Stimulated activated naive CD8-positive, alpha-beta T cell treated with anti-CD3 and anti-CD28 coated beads, Interleukin-15, amount 100 ng/mL, for 72 hours (primary cell): ENCODE measurements around the gene ATF2.

Experiments used
- ATAC-seq: fragments of 150-1000 bp; cut with Tn5 transposase; 2 replicates; pipeline ENCODE4 v1.10.0; 2021; ENCODE audit warnings: mild to moderate bottlenecking, moderate library complexity
- DNase-seq, 2 donors: peaks; one replicate each; pipeline ENCODE4 v3.0.0; 2021 to 2022
- H3K27ac Mint-ChIP-seq, 2 donors: one replicate each; pipeline ENCODE4 v1.8.0; 2022; ENCODE audit warnings: mild to moderate bottlenecking in 2 of 2, mixed read lengths in 2 of 2, moderate library complexity in 2 of 2
- H3K27me3 Mint-ChIP-seq: one replicate; pipeline ENCODE4 v1.8.0; 2022; ENCODE audit warnings: mixed read lengths
- H3K4me1 Mint-ChIP-seq: one replicate; pipeline ENCODE4 v1.8.0; 2022; ENCODE audit warnings: mild to moderate bottlenecking, mixed read lengths
- H3K4me3 Mint-ChIP-seq, 2 donors: one replicate each; pipeline ENCODE4 v1.8.0; 2022; ENCODE audit warnings: mild to moderate bottlenecking in 2 of 2, mixed read lengths in 2 of 2, moderate library complexity in 1 of 2
- H3K9me3 Mint-ChIP-seq, 2 donors: one replicate each; pipeline ENCODE4 v1.8.0; 2022; ENCODE audit warnings: mixed read lengths in 2 of 2

Gene ATF2

DNA sequence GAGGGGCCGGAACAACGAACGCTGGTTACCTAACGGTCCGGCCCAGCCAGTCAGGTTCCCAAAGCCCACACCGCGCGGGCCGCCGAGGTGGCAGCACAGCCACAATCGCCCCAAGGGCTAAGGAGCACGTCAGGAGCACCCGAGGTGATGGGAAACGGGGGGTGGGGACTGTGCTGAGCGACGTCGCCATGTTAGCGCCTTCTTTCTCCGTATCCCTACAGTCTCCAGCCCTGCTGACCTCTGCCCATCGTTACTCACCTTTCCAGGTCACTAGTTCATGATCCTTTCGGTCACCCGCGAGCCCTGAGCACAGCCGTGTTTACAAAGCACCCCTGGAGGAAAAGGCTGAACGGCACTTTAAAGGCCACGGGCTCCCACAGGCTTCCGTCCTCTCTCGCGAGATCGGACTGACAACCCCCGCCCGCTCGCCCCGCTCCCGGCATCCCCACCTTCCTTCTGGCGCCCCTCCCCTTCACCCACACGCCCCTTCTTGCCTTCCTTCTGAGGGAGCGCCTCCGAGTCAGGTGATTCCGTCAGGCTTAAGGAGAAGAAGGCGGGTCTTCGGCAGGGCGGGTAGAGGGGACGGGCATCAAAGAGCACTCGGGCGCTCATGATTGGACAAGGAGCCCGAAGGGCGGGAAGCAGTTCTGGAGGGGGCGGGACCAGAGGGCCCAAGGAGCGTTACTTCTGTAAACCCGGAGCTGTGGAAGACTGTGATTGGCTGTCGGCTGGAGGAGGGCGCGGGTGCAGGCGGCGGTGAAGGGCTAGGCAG is at the start of gene ATF2:
TSS of gene ATF2 (minus strand) at position 412 of the 772 bp plus-strand sequence. CDS start 31,760 bp downstream, outside the sequence.
- ATAC-seq: peak; percentile 93
- Mint-ChIP-seq H3K9me3 (no peaks in the 10 kb centered on the region), H3K4me1 (peaks cover 33% of the 10 kb centered on the region), H3K27ac (peak within 1 kb of the TSS; percentile 97 to 100), H3K4me3 (peak within 1 kb of the TSS; percentile 93 to 96), H3K27me3 (no peaks in the 10 kb centered on the region)
- DNase-seq: peak; percentile 97 to 99

- no peak overlapping the region for H3K4me3 Mint-ChIP-seq
- H3K27ac Mint-ChIP-seq: no peak overlapping the region
- peaks cover 8% of the 10 kb centered on the region for H3K27me3 Mint-ChIP-seq
- H3K9me3 Mint-ChIP-seq: no peaks in the 10 kb centered on the region
- peaks cover 4% of the 10 kb centered on the region for H3K4me1 Mint-ChIP-seq
- no peak for DNase-seq
- no peak for ATAC-seq
Measured at GRCh38 chr2:175207741-175208438, 39.9 kb upstream of the ATF2 start.

DNA sequence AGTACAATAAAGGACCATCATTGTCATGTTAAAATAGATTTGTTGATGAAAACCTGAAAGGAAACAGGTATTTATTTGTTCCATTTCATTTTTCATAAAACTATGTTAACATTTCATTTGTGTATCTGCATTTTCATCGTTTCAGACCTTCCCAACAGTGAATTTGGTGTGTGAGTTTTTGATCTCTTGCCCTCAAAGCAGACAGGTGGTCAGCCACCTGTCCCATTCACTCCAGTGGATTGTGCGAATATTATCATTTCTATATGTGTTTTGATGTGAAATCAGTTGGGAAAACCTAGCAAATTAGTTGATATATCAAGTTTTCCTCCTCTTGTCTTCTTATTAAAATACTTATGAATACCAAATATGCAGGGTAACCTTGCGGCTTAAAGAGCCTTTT is 38.9 kb upstream of the ATF2 start:
- H3K4me1 Mint-ChIP-seq: peaks cover 4% of the 10 kb centered on the region
- peaks cover 8% of the 10 kb centered on the region for H3K27me3 Mint-ChIP-seq
- H3K4me3 Mint-ChIP-seq: no peak overlapping the region
- ATAC-seq (no peak), DNase-seq (no peak)
- H3K27ac Mint-ChIP-seq: no peak overlapping the region
- H3K9me3 Mint-ChIP-seq: no peaks in the 10 kb centered on the region

GRCh38 chr2:175205523-175205922 is 37.5 kb upstream of the ATF2 start:
- DNase-seq: no peak
- no peak overlapping the region for H3K27ac Mint-ChIP-seq
- H3K9me3 Mint-ChIP-seq: no peaks in the 10 kb centered on the region
- H3K27me3 Mint-ChIP-seq: no peaks in the 10 kb centered on the region
- ATAC-seq: no peak
- no peak overlapping the region for H3K4me3 Mint-ChIP-seq
- H3K4me1 Mint-ChIP-seq: peaks cover 4% of the 10 kb centered on the region

GRCh38 chr2:175203621-175204496 is 35.9 kb upstream of the ATF2 start:
- peaks cover 4% of the 10 kb centered on the region for H3K4me1 Mint-ChIP-seq
- H3K27me3 Mint-ChIP-seq: peaks cover 11% of the 10 kb centered on the region
- peak; percentile 91 for ATAC-seq
- peak; percentile 39 to 52 for DNase-seq
- H3K4me3 Mint-ChIP-seq: no peak overlapping the region
- H3K9me3 Mint-ChIP-seq: no peaks in the 10 kb centered on the region
- H3K27ac Mint-ChIP-seq: no peak overlapping the region

- DNase-seq (no peak), ATAC-seq (no peak)
- H3K4me1 Mint-ChIP-seq: no peaks in the 10 kb centered on the region
- no peak overlapping the region for H3K4me3 Mint-ChIP-seq
- peaks cover 29% of the 10 kb centered on the region for H3K27me3 Mint-ChIP-seq
- H3K27ac Mint-ChIP-seq: no peak overlapping the region
- H3K9me3 Mint-ChIP-seq: no peaks in the 10 kb centered on the region
Measured at GRCh38 chr2:175195012-175195411, 27.0 kb upstream of the ATF2 start.

- Mint-ChIP-seq H3K27me3 (peaks cover 14% of the 10 kb centered on the region), H3K4me1 (no peaks in the 10 kb centered on the region), H3K9me3 (no peaks in the 10 kb centered on the region), H3K4me3 (no peak overlapping the region), H3K27ac (no peak overlapping the region)
- DNase-seq: no peak
- no peak for ATAC-seq
Measured at GRCh38 chr2:175188761-175189160, 20.8 kb upstream of the ATF2 start.

DNA sequence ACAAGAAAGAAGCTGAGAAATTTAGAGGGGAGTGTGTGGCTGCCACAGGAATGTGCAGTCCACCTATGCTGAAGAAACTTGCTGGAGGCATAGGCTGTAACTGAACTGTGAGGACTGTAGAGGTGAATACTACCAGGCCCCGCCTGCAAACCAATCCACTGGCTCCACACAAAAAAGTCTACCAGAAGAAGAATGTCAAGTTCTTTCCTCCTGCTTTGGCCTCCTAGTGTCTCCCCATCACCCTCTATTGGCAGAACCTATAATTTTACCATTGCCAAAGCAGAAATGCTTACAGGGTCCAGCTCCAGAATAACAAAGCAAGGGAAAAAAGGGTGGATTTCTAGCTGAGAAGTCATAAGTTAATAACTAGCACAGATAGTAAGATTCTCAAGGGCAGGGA is 19.4 kb upstream of the ATF2 start:
- H3K27ac Mint-ChIP-seq: no peak overlapping the region
- ATAC-seq: peak; percentile 82
- H3K4me1 Mint-ChIP-seq: no peaks in the 10 kb centered on the region

DNA sequence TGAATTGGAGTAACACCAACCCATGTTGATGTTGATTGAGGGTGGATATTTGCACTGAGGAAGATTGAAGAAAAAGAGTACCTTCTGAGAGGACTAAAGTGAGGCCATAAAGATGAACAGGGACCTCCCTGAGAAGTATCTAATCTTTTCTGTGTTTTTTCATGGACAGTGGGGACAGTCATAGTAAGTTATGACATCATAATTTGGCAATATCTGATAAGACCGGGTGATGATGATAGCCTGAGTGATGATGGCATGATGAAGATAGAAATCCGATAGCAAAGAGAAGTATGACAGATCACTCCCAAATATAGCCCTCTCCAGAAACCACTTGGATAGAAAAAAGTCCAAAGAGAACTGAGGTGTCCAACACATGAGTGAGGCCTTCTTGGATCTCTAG is 15.7 kb upstream of the ATF2 start:
- H3K4me1 Mint-ChIP-seq: peaks cover 23% of the 10 kb centered on the region
- H3K27ac Mint-ChIP-seq: no peak overlapping the region
- DNase-seq: no peak
- peaks cover 0 to 6% of the 10 kb centered on the region in 2 donors for H3K9me3 Mint-ChIP-seq
- no peak overlapping the region for H3K4me3 Mint-ChIP-seq
- peaks cover 4% of the 10 kb centered on the region for H3K27me3 Mint-ChIP-seq
- no peak for ATAC-seq

More for the DNA sequence above, 19.4 kb upstream of the ATF2 start:
- Mint-ChIP-seq H3K4me3 (no peak overlapping the region), H3K27me3 (peaks cover 14% of the 10 kb centered on the region), H3K9me3 (no peaks in the 10 kb centered on the region)
- peak; percentile 18 to 19 for DNase-seq

DNA sequence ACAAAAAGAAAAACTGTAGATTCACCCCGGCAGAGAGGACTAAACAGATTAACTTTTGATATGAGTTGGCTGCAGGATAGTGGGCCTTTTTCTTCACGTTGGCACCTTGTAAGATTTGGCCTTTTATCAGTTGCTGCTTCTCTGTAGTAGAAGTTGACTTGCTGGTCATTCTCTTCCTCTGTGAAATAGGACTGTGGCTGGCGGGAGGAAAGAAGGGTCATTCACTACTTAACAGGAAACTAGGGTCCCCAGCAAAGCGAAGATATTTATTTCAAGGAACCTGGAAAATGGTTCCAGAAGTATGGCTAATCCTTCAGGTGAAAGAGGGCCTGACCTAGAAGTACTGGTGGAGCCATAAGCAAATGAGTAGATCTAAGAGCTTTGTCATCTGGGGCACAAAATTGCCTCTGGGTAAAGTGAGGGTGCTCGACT is 13.9 kb upstream of the ATF2 start:
- Mint-ChIP-seq H3K4me3 (peak overlapping the region; percentile 89 to 95), H3K9me3 (peaks cover 0 to 6% of the 10 kb centered on the region in 2 donors), H3K27me3 (no peaks in the 10 kb centered on the region), H3K4me1 (peaks cover 30% of the 10 kb centered on the region), H3K27ac (peak overlapping the region; percentile 98 to 99)
- DNase-seq (no peak), ATAC-seq (no peak)

- H3K9me3 Mint-ChIP-seq: peaks cover 0 to 6% of the 10 kb centered on the region in 2 donors
- peak; percentile 90 to 95 for DNase-seq
- peak; percentile 95 for ATAC-seq
- H3K27ac Mint-ChIP-seq: peak within 1 kb of the TSS; percentile 98 to 99
- H3K4me3 Mint-ChIP-seq: peak within 1 kb of the TSS; percentile 89 to 95
- no peaks in the 10 kb centered on the region for H3K27me3 Mint-ChIP-seq
- peaks cover 35% of the 10 kb centered on the region for H3K4me1 Mint-ChIP-seq
Measured at GRCh38 chr2:175181104-175181876, 13.3 kb upstream of the ATF2 start, which contains the start of gene ATP5MC3. Gene ATP5MC3, minus strand, starts transcription at chr2:175181710. Its CDS starts 317 bp downstream, at chr2:175181393.

- ATAC-seq: peak; percentile 76
- peak; percentile 50 to 66 for DNase-seq
- Mint-ChIP-seq H3K4me1 (peaks cover 39% of the 10 kb centered on the region), H3K27ac (peak overlapping the region; percentile 98 to 99), H3K27me3 (no peaks in the 10 kb centered on the region), H3K4me3 (peak overlapping the region; percentile 89 to 95), H3K9me3 (peaks cover 0 to 6% of the 10 kb centered on the region in 2 donors)
Measured at GRCh38 chr2:175180701-175181103, 12.7 kb upstream of the ATF2 start.

DNA sequence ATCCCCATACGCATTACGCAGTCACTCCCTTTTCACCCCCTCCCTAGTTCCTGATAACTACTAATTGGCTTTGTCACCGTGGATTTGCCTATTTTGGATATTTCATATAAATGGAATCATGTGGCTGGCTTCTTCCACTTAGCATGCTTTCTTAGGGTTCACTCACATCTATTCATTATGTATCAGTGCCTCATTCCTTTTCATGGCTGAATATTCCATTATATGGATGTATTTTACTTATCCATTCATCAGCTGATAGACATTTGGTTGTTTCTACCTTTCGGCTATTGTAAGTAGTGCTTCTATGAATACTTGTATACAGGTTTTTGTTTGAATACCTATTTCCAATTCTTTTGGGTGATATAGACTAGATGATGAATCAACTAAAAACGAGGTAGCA is 8.6 kb upstream of the ATF2 start:
- no peak for DNase-seq
- ATAC-seq: no peak

GRCh38 chr2:175175896-175176295 is 7.9 kb upstream of the ATF2 start:
- H3K27ac Mint-ChIP-seq: no peak overlapping the region
- DNase-seq: no peak
- H3K4me1 Mint-ChIP-seq: peaks cover 35% of the 10 kb centered on the region
- H3K4me3 Mint-ChIP-seq: no peak overlapping the region
- H3K9me3 Mint-ChIP-seq: no peaks in the 10 kb centered on the region
- no peak for ATAC-seq
- no peaks in the 10 kb centered on the region for H3K27me3 Mint-ChIP-seq

More for the DNA sequence above, 8.6 kb upstream of the ATF2 start:
- H3K27me3 Mint-ChIP-seq: no peaks in the 10 kb centered on the region
- H3K9me3 Mint-ChIP-seq: peaks cover 0 to 1% of the 10 kb centered on the region in 2 donors
- no peak overlapping the region for H3K4me3 Mint-ChIP-seq
- no peak overlapping the region for H3K27ac Mint-ChIP-seq
- peaks cover 32% of the 10 kb centered on the region for H3K4me1 Mint-ChIP-seq

DNA sequence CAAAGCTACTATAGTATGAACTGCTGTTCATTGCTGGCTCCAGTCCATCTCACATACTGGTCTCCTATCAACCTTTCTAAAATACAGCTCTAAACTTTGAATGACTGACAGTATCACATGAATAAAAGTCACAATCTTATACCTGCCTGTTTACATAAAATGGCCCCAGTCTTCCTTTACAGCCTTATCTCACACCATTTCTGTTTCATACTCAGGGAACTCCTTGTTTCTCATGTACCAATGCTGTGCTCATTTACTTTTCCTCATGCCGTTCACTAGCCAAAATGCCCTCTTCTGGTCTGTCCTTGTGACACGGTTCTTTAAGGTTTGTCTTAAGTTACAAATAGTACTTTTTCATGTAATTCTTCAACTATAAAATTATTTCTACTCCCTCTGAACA is 7.3 kb upstream of the ATF2 start:
- peaks cover 35% of the 10 kb centered on the region for H3K4me1 Mint-ChIP-seq
- no peak overlapping the region for H3K27ac Mint-ChIP-seq

More for the DNA sequence above, 7.3 kb upstream of the ATF2 start:
- H3K27me3 Mint-ChIP-seq: no peaks in the 10 kb centered on the region
- ATAC-seq (no peak), DNase-seq (no peak)
- H3K9me3 Mint-ChIP-seq: no peaks in the 10 kb centered on the region
- no peak overlapping the region for H3K4me3 Mint-ChIP-seq
